Thoracic aorta (tissue), 2 donors: ENCODE results near the gene PRKCA. TPM values are rescaled to one million over a fixed set of nuclear protein-coding genes. Genes with fewer than 3 reads are reported as not detected.

ENCODE experiments used
- ATAC-seq: fragments of 150-250 bp; one replicate; pipeline ENCODE4 v1.8.0; 2017; ENCODE audit warnings: low read depth; ENCODE audit not compliant: insufficient number of reproducible peaks, low FRiP score
- DNase-seq: peaks from one replicate; pipeline ENCODE4 v3.0.0-alpha.2; 2020; ENCODE audit warnings: low spot score
- H3K27ac ChIP-seq, 2 donors: fragments of 200-600 bp; sonication (generic); 1 replicate in 1 of 2; 2 replicates in 1 of 2; pipeline ENCODE4 v1.5.1; 2016; ENCODE audit warnings: mild to moderate bottlenecking in 2 of 2, moderate library complexity in 2 of 2
- H3K27me3 ChIP-seq: fragments of 200-600 bp; sonication (generic); replicated peaks from 2 replicates; pipeline ENCODE4 v1.6.0; 2016; ENCODE audit warnings: mild to moderate bottlenecking; ENCODE audit not compliant: insufficient read depth
- H3K36me3 ChIP-seq: fragments of 200-600 bp; sonication (generic); one replicate; pipeline ENCODE4 v1.5.1; 2016
- H3K4me1 ChIP-seq, 2 donors: fragments of 200-600 bp; sonication (generic); 1 replicate in 1 of 2; 2 replicates in 1 of 2; pipeline versions ENCODE4 v1.5.1 to v1.6.0; 2016; ENCODE audit warnings: low read depth in 2 of 2, mild to moderate bottlenecking in 1 of 2; ENCODE audit not compliant: control insufficient read depth in 1 of 2
- H3K4me3 ChIP-seq: fragments of 200-600 bp; sonication (generic); 2 replicates; pipeline ENCODE4 v1.5.1; 2016; ENCODE audit warnings: mild to moderate bottlenecking
- H3K9me3 ChIP-seq: fragments of 200-600 bp; sonication (generic); 2 replicates; pipeline ENCODE4 v1.5.1; 2016
- CTCF ChIP-seq: fragments of 200-600 bp; sonication (generic); IDR thresholded peaks from one replicate; pipeline ENCODE4 v1.5.1; 2019; ENCODE audit warnings: antibody characterized with exemption
- total RNA-seq, 2 donors: library from RNA; depleted of rRNA; stranded (reverse); fragments of >200 nt; gene quantifications; one replicate each; pipeline versions ENCODE4 v1.1.0 to v1.2.3, GENCODE V29; 2016

PRKCA gene
- total RNA-seq, 2 donors from 2014 or later, result 9.1 to 11.6 TPM

DNA sequence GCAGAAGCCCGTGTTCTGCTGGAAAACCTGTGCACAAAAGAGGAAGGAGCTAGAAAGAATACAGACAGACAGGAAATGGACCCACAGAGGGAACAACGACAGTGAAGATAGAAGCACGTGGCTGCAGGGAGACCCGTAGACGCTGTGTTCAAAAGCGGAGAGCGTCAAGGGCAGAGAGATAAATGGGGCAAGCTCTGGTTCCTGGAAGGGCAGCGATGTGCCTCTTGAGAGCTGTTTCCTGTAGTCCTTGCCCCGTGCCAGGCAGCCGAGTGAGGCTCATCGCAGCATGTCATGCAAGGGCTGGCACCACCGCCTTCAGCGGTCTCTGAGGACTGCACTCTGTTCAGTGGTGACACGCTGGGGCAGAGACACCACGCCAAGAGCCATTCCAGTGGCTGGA is 488.9 kb downstream of the PRKCA start:
- H3K4me1 ChIP-seq, result peaks cover 17 to 28% of the 10 kb centered on the region in 2 donors
- no peaks in the 10 kb centered on the region for H3K9me3 ChIP-seq
- H3K27me3 ChIP-seq, result no peaks in the 10 kb centered on the region
- peak overlapping the region; percentile 8 to 46 for H3K27ac ChIP-seq
- no peak for DNase-seq
- no peak for ATAC-seq
- TF ChIP-seq CTCF, result no peak
- no peaks in the 10 kb centered on the region for H3K36me3 ChIP-seq
- peak overlapping the region; percentile 53 for H3K4me3 ChIP-seq

- no peak overlapping the region for H3K27ac ChIP-seq
- ATAC-seq (no peak), DNase-seq (no peak)
- no peaks in the 10 kb centered on the region for H3K27me3 ChIP-seq
- H3K4me3 ChIP-seq, result no peak overlapping the region
- TF ChIP-seq CTCF, result no peak
- H3K36me3 ChIP-seq, result no peaks in the 10 kb centered on the region
- H3K9me3 ChIP-seq, result no peaks in the 10 kb centered on the region
- H3K4me1 ChIP-seq, result peaks cover 17 to 28% of the 10 kb centered on the region in 2 donors
Measured at GRCh38 chr17:66793814-66794213, 491.4 kb downstream of the PRKCA start.

- Histone ChIP-seq H3K9me3 (no peaks in the 10 kb centered on the region), H3K27me3 (no peaks in the 10 kb centered on the region), H3K36me3 (no peaks in the 10 kb centered on the region), H3K4me3 (no peak overlapping the region), H3K27ac (no peak overlapping the region), H3K4me1 (peaks cover 12 to 20% of the 10 kb centered on the region in 2 donors)
- ATAC-seq (no peak), DNase-seq (no peak)
- TF ChIP-seq CTCF, result no peak
Measured at GRCh38 chr17:66795486-66795885, 493.1 kb downstream of the PRKCA start.

GRCh38 chr17:66799849-66800537 is 497.6 kb downstream of the PRKCA start:
- ATAC-seq, result no peak
- H3K36me3 ChIP-seq, result no peaks in the 10 kb centered on the region
- no peak overlapping the region for H3K27ac ChIP-seq
- H3K4me1 ChIP-seq, result no peaks in the 10 kb centered on the region
- DNase-seq, result no peak
- H3K27me3 ChIP-seq, result no peaks in the 10 kb centered on the region
- no peak for TF ChIP-seq CTCF
- no peaks in the 10 kb centered on the region for H3K9me3 ChIP-seq
- no peak overlapping the region for H3K4me3 ChIP-seq

DNA sequence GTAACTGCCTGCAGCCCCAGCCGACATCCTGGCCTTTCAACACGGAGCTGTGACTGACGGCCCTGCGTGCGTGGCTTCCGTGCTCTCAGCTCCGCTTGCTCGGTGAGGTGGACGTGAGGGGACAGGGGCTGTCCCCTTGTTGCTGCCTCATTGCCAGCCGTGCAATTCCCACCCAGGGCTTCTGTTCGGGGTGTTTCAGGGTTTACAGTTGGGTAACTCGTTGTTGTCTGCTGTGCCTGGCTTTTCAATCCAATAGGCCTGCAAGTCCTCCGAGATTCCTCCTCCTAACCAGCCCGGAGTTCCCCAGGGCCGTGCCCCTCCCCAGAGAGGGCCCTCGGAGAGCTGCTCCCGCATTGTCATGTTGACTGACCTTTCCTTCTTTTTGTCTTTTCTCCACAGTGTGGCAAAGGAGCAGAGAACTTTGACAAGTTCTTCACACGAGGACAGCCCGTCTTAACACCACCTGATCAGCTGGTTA is 501.1 kb downstream of the PRKCA start:
- Histone ChIP-seq H3K36me3 (no peaks in the 10 kb centered on the region), H3K27me3 (no peaks in the 10 kb centered on the region), H3K9me3 (no peaks in the 10 kb centered on the region), H3K27ac (no peak overlapping the region), H3K4me1 (no peaks in the 10 kb centered on the region), H3K4me3 (no peak overlapping the region)
- TF ChIP-seq CTCF, result no peak
- no peak for DNase-seq
- no peak for ATAC-seq
